Measurements from ENCODE around the gene MYG1. TPM values are rescaled to one million over a fixed set of nuclear protein-coding genes. Genes with fewer than 3 reads are reported as not detected.
A peak's percentile ranks its signal among the peaks of the same experiment; 100 is the strongest.

Gene MYG1
- total RNA-seq, 2 donors from 2014 or later = 25.4 to 25.7 TPM

DNA sequence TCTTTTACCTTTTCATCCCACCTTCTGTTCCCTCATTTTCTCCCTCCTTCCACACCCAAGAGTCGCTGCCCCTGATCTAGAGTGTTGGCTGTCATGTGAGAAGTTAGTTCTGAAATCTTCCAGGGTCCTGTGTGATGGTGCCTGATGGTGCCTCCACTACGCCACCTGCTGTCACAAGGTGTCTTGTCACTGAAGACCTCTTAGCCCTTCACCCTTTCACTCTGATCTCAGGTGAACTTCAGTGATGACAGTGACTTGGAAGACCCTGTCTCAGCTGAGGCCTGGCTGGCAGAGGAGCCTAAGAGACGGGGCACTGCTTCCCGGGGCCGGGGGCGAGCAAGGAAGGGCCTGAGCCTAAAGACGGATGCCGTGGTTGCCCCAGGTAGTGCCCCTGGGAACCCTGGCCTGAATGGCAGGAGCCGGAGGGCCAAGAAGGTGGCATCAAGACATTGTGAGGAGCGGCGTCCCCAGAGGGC is 11.7 kb upstream of the MYG1 start:
- no peak overlapping the region for H3K4me3 ChIP-seq
- intact Hi-C loops (cut with DNase I) = loop anchor here (5.0 kb wide), 1 partner anchor 75 kb away; no protein-coding TSS in a partner anchor
- H3K36me3 ChIP-seq (replicated peaks in 1 of 2; ENCODE audit: insufficient read depth in 1 of 2, low read depth in 2 of 2) = no peaks in the 10 kb centered on the region
- peak; percentile 72 to 81 (median 76) for DNase-seq
- H3K27ac ChIP-seq = no peak overlapping the region
- no peaks in the 10 kb centered on the region for H3K27me3 ChIP-seq
- H3K9me3 ChIP-seq = no peaks in the 10 kb centered on the region
- ATAC-seq = peak; percentile 75
- no peak for TF ChIP-seq POLR2A (IDR thresholded peaks at IDR 0.05)
- TF ChIP-seq, protein P1, sequence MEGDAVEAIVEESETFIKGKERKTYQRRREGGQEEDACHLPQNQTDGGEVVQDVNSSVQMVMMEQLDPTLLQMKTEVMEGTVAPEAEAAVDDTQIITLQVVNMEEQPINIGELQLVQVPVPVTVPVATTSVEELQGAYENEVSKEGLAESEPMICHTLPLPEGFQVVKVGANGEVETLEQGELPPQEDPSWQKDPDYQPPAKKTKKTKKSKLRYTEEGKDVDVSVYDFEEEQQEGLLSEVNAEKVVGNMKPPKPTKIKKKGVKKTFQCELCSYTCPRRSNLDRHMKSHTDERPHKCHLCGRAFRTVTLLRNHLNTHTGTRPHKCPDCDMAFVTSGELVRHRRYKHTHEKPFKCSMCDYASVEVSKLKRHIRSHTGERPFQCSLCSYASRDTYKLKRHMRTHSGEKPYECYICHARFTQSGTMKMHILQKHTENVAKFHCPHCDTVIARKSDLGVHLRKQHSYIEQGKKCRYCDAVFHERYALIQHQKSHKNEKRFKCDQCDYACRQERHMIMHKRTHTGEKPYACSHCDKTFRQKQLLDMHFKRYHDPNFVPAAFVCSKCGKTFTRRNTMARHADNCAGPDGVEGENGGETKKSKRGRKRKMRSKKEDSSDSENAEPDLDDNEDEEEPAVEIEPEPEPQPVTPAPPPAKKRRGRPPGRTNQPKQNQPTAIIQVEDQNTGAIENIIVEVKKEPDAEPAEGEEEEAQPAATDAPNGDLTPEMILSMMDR (IDR thresholded peaks at IDR 0.05) = peak; percentile 37 to 78 (median 74)
- no peaks in the 10 kb centered on the region for H3K4me1 ChIP-seq
- WGBS, 2 donors = 53 to 56% methylated on average over 5 to 11 of the region's 11 CpGs

DNA sequence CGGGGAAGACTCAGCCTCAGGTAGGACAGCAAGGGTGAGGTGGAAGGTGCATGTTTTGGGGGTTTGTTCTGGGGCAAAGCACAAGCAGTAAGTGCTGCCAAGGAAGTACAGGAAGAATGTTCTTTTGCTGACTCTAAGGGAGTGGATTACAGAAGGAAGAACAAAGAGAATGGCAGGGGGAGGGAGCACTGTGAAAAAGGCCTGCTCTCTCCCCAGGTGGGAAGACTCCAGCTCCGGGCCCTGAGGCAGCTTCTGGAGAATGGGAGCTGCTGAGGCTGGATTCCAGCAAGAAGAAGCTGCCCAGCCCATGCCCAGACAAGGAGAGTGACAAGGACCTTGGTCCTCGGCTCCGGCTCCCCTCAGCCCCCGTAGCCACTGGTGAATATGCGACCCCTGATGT is 11.2 kb upstream of the MYG1 start:
- H3K4me3 ChIP-seq = no peak overlapping the region
- ATAC-seq (no peak), DNase-seq (no peak)
- intact Hi-C loops (cut with DNase I) = loop anchor here (5.0 kb wide), 1 partner anchor 76 kb away; no protein-coding TSS in a partner anchor
- H3K27ac ChIP-seq = no peak overlapping the region
- TF ChIP-seq, protein P1 (IDR thresholded peaks at IDR 0.05) = no peak
- no peak for TF ChIP-seq POLR2A (IDR thresholded peaks at IDR 0.05)
- no peaks in the 10 kb centered on the region for H3K9me3 ChIP-seq
- H3K36me3 ChIP-seq (replicated peaks in 1 of 2; ENCODE audit: insufficient read depth in 1 of 2, low read depth in 2 of 2) = no peaks in the 10 kb centered on the region
- no peaks in the 10 kb centered on the region for H3K4me1 ChIP-seq
- H3K27me3 ChIP-seq = no peaks in the 10 kb centered on the region
- WGBS, 2 donors = 76 to 86% methylated on average over 2 to 6 of the region's 6 CpGs

DNA sequence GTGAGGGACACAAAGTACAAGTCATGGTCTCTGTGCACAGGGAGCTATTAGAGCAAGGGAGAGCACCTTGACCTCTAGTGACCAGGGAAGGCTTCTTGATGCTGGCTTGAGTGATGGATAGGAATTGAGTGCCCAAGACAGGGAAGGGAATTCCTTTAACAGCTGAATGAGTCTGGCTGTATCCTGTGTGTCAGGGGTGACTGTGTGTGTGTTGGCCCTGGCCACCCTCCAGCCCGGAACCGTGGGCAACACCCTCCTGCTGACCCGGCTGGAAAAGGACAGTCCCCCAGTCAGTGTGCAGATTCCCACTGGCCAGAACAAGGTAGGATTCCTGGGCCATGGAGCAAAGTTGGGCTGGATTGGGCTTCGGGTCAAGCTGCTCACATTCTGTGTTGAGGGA is 9.6 kb upstream of the MYG1 start:
- Histone ChIP-seq H3K4me3 (no peak overlapping the region), H3K27me3 (no peaks in the 10 kb centered on the region), H3K9me3 (no peaks in the 10 kb centered on the region), H3K36me3 (replicated peaks in 1 of 2; ENCODE audit: insufficient read depth in 1 of 2, low read depth in 2 of 2) (no peaks in the 10 kb centered on the region), H3K4me1 (peaks cover 3% of the 10 kb centered on the region), H3K27ac (no peak overlapping the region)
- intact Hi-C loops (cut with DNase I) = loop anchor here (5.0 kb wide), 2 partner anchors 38 to 78 kb away; a partner anchor contains a TSS
- TF ChIP-seq, protein P1 (IDR thresholded peaks at IDR 0.05) = no peak
- TF ChIP-seq POLR2A (IDR thresholded peaks at IDR 0.05) = no peak
- no peak for ATAC-seq
- WGBS, 2 donors = 79 to 100% methylated on average over 1 to 4 of the region's 4 CpGs
- no peak for DNase-seq

DNA sequence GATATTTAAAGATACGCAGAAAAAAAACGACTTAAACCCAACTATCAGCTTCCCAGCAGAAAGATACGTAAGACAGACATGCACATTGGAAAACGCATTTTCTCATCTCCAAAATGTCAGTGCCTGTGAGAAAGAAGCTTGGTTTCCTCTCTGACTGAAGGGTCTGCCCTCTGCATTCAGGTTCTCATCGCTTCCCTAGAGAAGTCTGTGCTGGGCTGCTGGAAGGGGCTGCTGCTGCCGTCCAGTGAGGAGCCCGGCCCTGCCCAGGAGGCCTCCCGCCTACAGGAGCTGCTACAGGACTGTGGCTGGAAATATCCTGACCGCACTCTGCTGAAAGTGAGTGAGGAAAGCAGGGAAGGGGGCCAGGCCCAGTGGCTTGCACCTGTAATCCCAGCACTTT is 8.8 kb upstream of the MYG1 start:
- H3K27me3 ChIP-seq = no peaks in the 10 kb centered on the region
- intact Hi-C loops (cut with DNase I) = loop anchor here (5.0 kb wide), 1 partner anchor 38 kb away; a partner anchor contains a TSS
- no peaks in the 10 kb centered on the region for H3K36me3 ChIP-seq (replicated peaks in 1 of 2; ENCODE audit: insufficient read depth in 1 of 2, low read depth in 2 of 2)
- peaks cover 7% of the 10 kb centered on the region for H3K4me1 ChIP-seq
- no peak for DNase-seq
- H3K27ac ChIP-seq = no peak overlapping the region
- H3K4me3 ChIP-seq = no peak overlapping the region
- TF ChIP-seq, protein P1 (IDR thresholded peaks at IDR 0.05) = no peak
- no peak for TF ChIP-seq POLR2A (IDR thresholded peaks at IDR 0.05)
- no peaks in the 10 kb centered on the region for H3K9me3 ChIP-seq
- WGBS, 2 donors = 57 to 66% methylated on average over 4 to 8 of the region's 9 CpGs
- ATAC-seq = no peak

DNA sequence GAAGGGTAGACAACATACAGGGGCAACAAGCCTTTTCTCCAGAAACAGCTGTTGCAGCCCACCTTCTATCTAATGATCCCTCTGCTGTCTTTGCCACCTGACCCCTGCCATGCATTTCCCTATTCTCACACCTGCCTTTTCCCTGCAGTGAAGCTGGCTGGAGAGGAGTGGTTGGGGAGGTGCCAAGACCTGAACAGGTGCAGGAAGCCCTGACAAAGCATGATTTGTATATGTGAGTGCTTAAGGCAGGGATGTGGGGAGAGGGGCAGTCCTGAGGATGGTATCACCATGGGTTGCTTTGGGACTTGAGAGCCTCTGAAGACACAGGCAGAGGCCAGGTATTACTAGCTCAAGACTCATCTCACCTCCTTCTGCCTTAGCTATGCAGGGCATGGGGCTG is 7.1 kb upstream of the MYG1 start:
- Histone ChIP-seq H3K9me3 (no peaks in the 10 kb centered on the region), H3K4me1 (peaks cover 22% of the 10 kb centered on the region), H3K27me3 (no peaks in the 10 kb centered on the region), H3K36me3 (replicated peaks in 1 of 2; ENCODE audit: insufficient read depth in 1 of 2, low read depth in 2 of 2) (no peaks in the 10 kb centered on the region), H3K27ac (no peak overlapping the region), H3K4me3 (no peak overlapping the region)
- TF ChIP-seq POLR2A (IDR thresholded peaks at IDR 0.05) = no peak
- TF ChIP-seq, protein P1 (IDR thresholded peaks at IDR 0.05) = no peak
- intact Hi-C loops (cut with DNase I) = loop anchor here (5.0 kb wide), 1 partner anchor 40 kb away; a partner anchor contains a TSS
- peak in 1 of 4 donors; percentile 13 for DNase-seq
- ATAC-seq = no peak
